Upper lobe of left lung (tissue), 4 donors: ENCODE data around the gene VSTM2B.

Experiments
- POLR2A ChIP-seq, 4 donors: fragments of 450-650 bp; IDR thresholded peaks; one replicate each; pipeline ENCODE4 v1.5.1; 2016 to 2017; ENCODE audit warnings: antibody characterized with exemption in 4 of 4, mild to moderate bottlenecking in 2 of 4
- POLR2AphosphoS5 ChIP-seq, 2 donors: sonication (generic); formaldehyde crosslinking; IDR thresholded peaks; one replicate each; pipeline ENCODE4 v1.5.1; 2017; ENCODE audit warnings: antibody characterized with exemption in 2 of 2
- TF ChIP-seq, protein P1 (sequence below), 6 experiments: fragments of 450-650 bp in 4 of 6; fragments of 200-600 bp in 2 of 6; sonication (generic) in 2 of 6; IDR thresholded peaks; one replicate each; pipeline ENCODE4 v1.5.1; 2016 to 2019; ENCODE audit warnings: antibody characterized with exemption in 6 of 6

- no peak for TF ChIP-seq POLR2A (IDR thresholded peaks at IDR 0.05)
- TF ChIP-seq, protein P1, sequence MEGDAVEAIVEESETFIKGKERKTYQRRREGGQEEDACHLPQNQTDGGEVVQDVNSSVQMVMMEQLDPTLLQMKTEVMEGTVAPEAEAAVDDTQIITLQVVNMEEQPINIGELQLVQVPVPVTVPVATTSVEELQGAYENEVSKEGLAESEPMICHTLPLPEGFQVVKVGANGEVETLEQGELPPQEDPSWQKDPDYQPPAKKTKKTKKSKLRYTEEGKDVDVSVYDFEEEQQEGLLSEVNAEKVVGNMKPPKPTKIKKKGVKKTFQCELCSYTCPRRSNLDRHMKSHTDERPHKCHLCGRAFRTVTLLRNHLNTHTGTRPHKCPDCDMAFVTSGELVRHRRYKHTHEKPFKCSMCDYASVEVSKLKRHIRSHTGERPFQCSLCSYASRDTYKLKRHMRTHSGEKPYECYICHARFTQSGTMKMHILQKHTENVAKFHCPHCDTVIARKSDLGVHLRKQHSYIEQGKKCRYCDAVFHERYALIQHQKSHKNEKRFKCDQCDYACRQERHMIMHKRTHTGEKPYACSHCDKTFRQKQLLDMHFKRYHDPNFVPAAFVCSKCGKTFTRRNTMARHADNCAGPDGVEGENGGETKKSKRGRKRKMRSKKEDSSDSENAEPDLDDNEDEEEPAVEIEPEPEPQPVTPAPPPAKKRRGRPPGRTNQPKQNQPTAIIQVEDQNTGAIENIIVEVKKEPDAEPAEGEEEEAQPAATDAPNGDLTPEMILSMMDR (IDR thresholded peaks at IDR 0.05), result no peak
- TF ChIP-seq POLR2AphosphoS5 (IDR thresholded peaks at IDR 0.05), result no peak
Observed at GRCh38 chr19:29559743-29560142, 33.9 kb downstream of the VSTM2B start.
